IMR-90 (cell line): Measurements from ENCODE around the gene AKT2. TPM values are rescaled to one million over a fixed set of nuclear protein-coding genes. Genes with fewer than 3 reads are reported as not detected.

ENCODE experiments used
- ATAC-seq: fragments of 200-7000 bp; cut with Tn5 transposase; 2 replicates; pipeline ENCODE4 v1.9.1; 2020; ENCODE audit warnings: low read depth, mild to moderate bottlenecking, moderate library complexity
- BruUV-seq: library from RNA; stranded (reverse); fragments of 400-500 nt; replicated peaks from 2 replicates; lab custom pipeline; 2021; lab: Mats Ljungman, UMichigan
- CTCF ChIA-PET: fragments of 300-600 bp; formaldehyde crosslinking; extraction: SDS; loops from one replicate; lab custom pipeline; 2021; ENCODE audit warnings: antibody characterized with exemption; lab: Yijun Ruan, JAX
- POLR2A ChIA-PET: fragments of 300-600 bp; sonication (Branson Sonifier 250); formaldehyde crosslinking; loops from one replicate; lab custom pipeline; 2022; ENCODE audit warnings: antibody characterized with exemption; ENCODE audit not compliant: unreplicated experiment; lab: Charles Lee
- DNase-seq: peaks from one replicate; pipeline ENCODE4 v3.0.0; 2013
- H2AFZ ChIP-seq: replicated peaks from 2 replicates; pipeline ENCODE3; 2013; ENCODE audit warnings: low read length, mild to moderate bottlenecking; ENCODE audit not compliant: poor library complexity
- H2AK5ac ChIP-seq: 2 replicates; pipeline ENCODE4 v1.6.1; 2013; ENCODE audit warnings: low read depth, low read length, inconsistent platforms
- H2AK9ac ChIP-seq: replicated peaks from 2 replicates; pipeline ENCODE3; 2013; ENCODE audit warnings: mild to moderate bottlenecking, low read depth, low read length, moderate library complexity; ENCODE audit not compliant: poor library complexity
- H2BK120ac ChIP-seq: 2 replicates; pipeline ENCODE4 v1.6.1; 2013; ENCODE audit warnings: low read depth, low read length, inconsistent platforms
- H2BK15ac ChIP-seq: 3 replicates; pipeline ENCODE4 v1.6.1; 2013; ENCODE audit warnings: low read depth, low read length, inconsistent platforms
- H2BK20ac ChIP-seq: 2 replicates; pipeline ENCODE4 v1.6.1; 2013; ENCODE audit warnings: low read depth, mild to moderate bottlenecking, inconsistent platforms, low read length, moderate library complexity
- H2BK5ac ChIP-seq: 2 replicates; pipeline ENCODE4 v1.6.1; 2013; ENCODE audit warnings: mild to moderate bottlenecking, low read depth, low read length, inconsistent platforms; ENCODE audit not compliant: poor library complexity, severe bottlenecking
- H3K14ac ChIP-seq: replicated peaks from 2 replicates; pipeline ENCODE4 v1.6.1; 2013; ENCODE audit warnings: low read depth, low read length, inconsistent platforms
- H3K18ac ChIP-seq: 2 replicates; pipeline ENCODE4 v1.6.1; 2013; ENCODE audit warnings: low read depth, low read length, control low read depth
- H3K23ac ChIP-seq: 2 replicates; pipeline ENCODE4 v1.6.1; 2013; ENCODE audit warnings: low read depth, low read length, inconsistent platforms
- H3K27ac ChIP-seq: 2 replicates; pipeline ENCODE4 v1.5.1; 2013; ENCODE audit warnings: mild to moderate bottlenecking, control low read depth, low read length; ENCODE audit not compliant: insufficient read depth
- H3K27me3 ChIP-seq: 2 replicates; pipeline ENCODE4 v1.6.1; 2013; ENCODE audit warnings: low read length; ENCODE audit not compliant: control insufficient read depth, insufficient read depth
- H3K36me3 ChIP-seq: 2 replicates; pipeline ENCODE4 v1.6.1; 2013; ENCODE audit warnings: low read length, mixed read lengths; ENCODE audit not compliant: control insufficient read depth, insufficient read depth
- H3K4ac ChIP-seq: 2 replicates; pipeline ENCODE4 v1.6.1; 2013; ENCODE audit warnings: low read depth, low read length, inconsistent platforms
- H3K4me1 ChIP-seq: 2 replicates; pipeline ENCODE4 v1.6.1; 2013; ENCODE audit warnings: low read length, mixed read lengths; ENCODE audit not compliant: control insufficient read depth, insufficient read depth
- H3K4me2 ChIP-seq: 2 replicates; pipeline ENCODE4 v1.6.1; 2013; ENCODE audit warnings: low read depth, mild to moderate bottlenecking, control low read depth, low read length, moderate library complexity
- H3K4me3 ChIP-seq: 2 replicates; pipeline ENCODE4 v1.5.1; 2013; ENCODE audit warnings: low read depth, mild to moderate bottlenecking, control low read depth, low read length, moderate library complexity; ENCODE audit not compliant: insufficient read depth
- H3K56ac ChIP-seq: 2 replicates; pipeline ENCODE4 v1.6.1; 2013; ENCODE audit warnings: low read length, inconsistent platforms; ENCODE audit not compliant: insufficient read depth; ENCODE audit errors: extremely low read depth
- H3K79me1 ChIP-seq, 2 experiments: 2 replicates each; pipeline ENCODE4 v1.6.1; 2013; ENCODE audit warnings: low read length in 2 of 2, inconsistent platforms in 1 of 2, low read depth in 1 of 2
- H3K9ac ChIP-seq: 2 replicates; pipeline ENCODE4 v1.6.1; 2013; ENCODE audit warnings: low read depth, low read length, control low read depth
- H3K9me1 ChIP-seq: 2 replicates; pipeline ENCODE4 v1.6.1; 2013; ENCODE audit warnings: low read length, inconsistent platforms; ENCODE audit not compliant: insufficient read depth
- H3K9me3 ChIP-seq: 2 replicates; pipeline ENCODE4 v1.6.1; 2013; ENCODE audit warnings: low read length; ENCODE audit not compliant: control insufficient read depth, insufficient read depth
- H4K20me1 ChIP-seq: 2 replicates; pipeline ENCODE4 v1.6.1; 2013; ENCODE audit warnings: low read length, inconsistent platforms; ENCODE audit not compliant: insufficient read depth
- H4K5ac ChIP-seq: 2 replicates; pipeline ENCODE4 v1.6.1; 2013; ENCODE audit warnings: mild to moderate bottlenecking, low read depth, low read length, control low read depth
- H4K8ac ChIP-seq, 2 experiments: 2 replicates each; pipeline ENCODE4 v1.6.1; 2013; ENCODE audit warnings: low read depth in 2 of 2, low read length in 2 of 2, control low read depth in 1 of 2, inconsistent platforms in 1 of 2
- H4K91ac ChIP-seq: 2 replicates; pipeline ENCODE4 v1.6.1; 2013; ENCODE audit warnings: low read depth, low read length, inconsistent platforms; ENCODE audit not compliant: insufficient read depth
- MAZ ChIP-seq: IDR thresholded peaks from 2 replicates; pipeline ENCODE4 v1.6.1; 2012; ENCODE audit warnings: low read depth, mild to moderate bottlenecking, low read length, improper control_type of control experiment, moderate library complexity, borderline replicate concordance
- NFE2L2 ChIP-seq: fragments of 150-350 bp; IDR thresholded peaks from 2 replicates; pipeline ENCODE4 v1.6.1; 2016; ENCODE audit warnings: low read depth, mild to moderate bottlenecking, low read length
- RFX5 ChIP-seq: IDR thresholded peaks from 2 replicates; pipeline ENCODE4 v1.8.0; 2012; ENCODE audit warnings: low read depth, mild to moderate bottlenecking, low read length, moderate library complexity
- WGBS, 2 experiments: methylation state at CpG; one replicate each; pipeline versions ENCODE4 v1.1.5 to v1.1.7; 2013; ENCODE audit warnings: missing lambda C conversion rate in 2 of 2; ENCODE audit not compliant: insufficient read length in 1 of 2; ENCODE audit errors: extremely low coverage in 2 of 2; 5-methylcytosine and 5-hydroxymethylcytosine counted together
- dilution Hi-C: fragments of 300-500 bp; cut with HindIII; formaldehyde crosslinking; loops from one replicate; pipeline ENCODE4 v1.14.3; 2018; ENCODE audit warnings: low sequenced_read_pairs; ENCODE audit not compliant: unreplicated experiment
- in situ Hi-C: fragments of 300-500 bp; cut with MboI; formaldehyde crosslinking; loops from 3 replicates; pipeline ENCODE4 v1.14.3; 2019; ENCODE audit warnings: low sequenced_read_pairs, inconsistent platforms, mixed read lengths
- intact Hi-C: fragments of 100-400 bp; cut with micrococcal nuclease; formaldehyde crosslinking; loops from 2 replicates; pipeline ENCODE4 v1.10.0; 2022
- polyA plus RNA-seq, 3 experiments: library from polyadenylated mRNA; depleted of rRNA; stranded (reverse); fragments of >200 nt; gene quantifications; 2 replicates each; pipeline ENCODE4 v1.2.3, GENCODE V29; 2012; ENCODE audit warnings: low replicate concordance in 1 of 3
- total RNA-seq: library from RNA; depleted of rRNA; stranded (reverse); fragments of >200 nt; gene quantifications from 2 replicates; pipeline ENCODE4 v1.2.3, GENCODE V29; 2012
- TF ChIP-seq, protein P1 (sequence below): fragments of 150-350 bp; IDR thresholded peaks from 2 replicates; pipeline ENCODE4 v1.6.1; 2017; ENCODE audit warnings: mild to moderate bottlenecking, antibody characterized with exemption, low read length, low read depth

Gene AKT2
- total and polyA plus RNA-seq, 2 of the 4 experiments (the other 2 are of a cell fraction) = 61.5 to 104 TPM

DNA sequence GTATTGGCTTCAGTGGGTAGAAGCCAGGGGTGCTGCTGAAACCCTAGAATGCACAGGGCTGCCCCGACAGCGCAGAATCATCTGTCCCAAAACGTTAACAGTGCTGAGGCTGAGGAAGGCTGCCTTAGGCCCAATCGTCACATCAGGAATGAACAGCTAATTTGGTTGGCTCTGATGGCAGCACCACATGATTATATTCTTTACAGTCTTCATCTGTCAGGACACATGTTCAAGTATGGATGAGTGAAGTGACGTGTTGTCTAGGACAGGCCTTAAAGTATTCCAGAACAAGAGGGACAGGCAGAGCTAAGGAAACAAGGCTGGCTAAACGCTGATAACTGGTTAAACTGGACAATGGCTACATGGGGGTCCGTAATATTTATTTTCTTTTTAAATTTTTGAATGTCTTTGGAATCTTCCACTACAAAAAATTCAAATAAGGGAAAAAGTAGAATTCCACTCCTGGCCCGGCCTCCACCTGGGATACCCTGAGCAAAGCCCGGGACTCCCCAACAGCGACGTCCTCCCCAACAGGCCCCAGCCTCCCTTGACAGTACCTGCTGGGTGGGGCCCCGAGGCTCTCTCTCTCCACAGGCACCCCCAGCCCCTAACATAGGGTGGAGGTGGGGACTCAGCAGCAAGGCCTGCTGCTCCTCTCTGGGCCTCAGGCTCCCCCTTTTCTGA is 43.9 kb downstream of the AKT2 start:
- no CpG with 5 or more reads among the region's 12 CpGs for WGBS, 2 experiments
- Histone ChIP-seq H3K18ac (no peak overlapping the region), H3K4me3 (no peak overlapping the region), H3K27me3 (no peaks in the 10 kb centered on the region), H3K14ac (no peak overlapping the region), H3K4me2 (no peak overlapping the region), H2BK15ac (no peak overlapping the region), H3K9me3 (no peaks in the 10 kb centered on the region), H2AK9ac (no peak overlapping the region), H3K79me1 (peaks cover 10 to 32% of the 10 kb centered on the region in 2 experiments), H3K27ac (no peak overlapping the region), H3K23ac (no peak overlapping the region), H2BK120ac (no peak overlapping the region), H3K9ac (no peak overlapping the region), H4K91ac (no peak overlapping the region), H2BK20ac (no peak overlapping the region), H4K5ac (no peak overlapping the region), H2AK5ac (no peak overlapping the region), H3K4ac (no peak overlapping the region), H4K8ac (no peak overlapping the region), H3K56ac (no peak overlapping the region), H3K9me1 (peaks cover 9% of the 10 kb centered on the region; the same call in 1 of the 2 replicates), H3K4me1 (no peaks in the 10 kb centered on the region), H2AFZ (no peak overlapping the region), H4K20me1 (peaks cover 3% of the 10 kb centered on the region), H2BK5ac (no peak overlapping the region), H3K36me3 (peaks cover 53% of the 10 kb centered on the region)
- dilution Hi-C loops = no loop called here
- ChIA-PET CTCF (no interaction called here), POLR2A (no interaction called here)
- no peak for ATAC-seq
- BruUV-seq = no TSS peak
- intact Hi-C loops = no loop called here
- in situ Hi-C loops = no loop called here
- DNase-seq = no peak
- TF ChIP-seq MAZ (no peak), RFX5 (no peak), NFE2L2 (no peak)
- TF ChIP-seq, protein P1, sequence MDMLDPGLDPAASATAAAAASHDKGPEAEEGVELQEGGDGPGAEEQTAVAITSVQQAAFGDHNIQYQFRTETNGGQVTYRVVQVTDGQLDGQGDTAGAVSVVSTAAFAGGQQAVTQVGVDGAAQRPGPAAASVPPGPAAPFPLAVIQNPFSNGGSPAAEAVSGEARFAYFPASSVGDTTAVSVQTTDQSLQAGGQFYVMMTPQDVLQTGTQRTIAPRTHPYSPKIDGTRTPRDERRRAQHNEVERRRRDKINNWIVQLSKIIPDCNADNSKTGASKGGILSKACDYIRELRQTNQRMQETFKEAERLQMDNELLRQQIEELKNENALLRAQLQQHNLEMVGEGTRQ = no peak
